HepG2 (cell line): Measurements from ENCODE around the gene CERS6. TPM values are rescaled to one million over a fixed set of nuclear protein-coding genes. Genes with fewer than 3 reads are reported as not detected.

Experiments
- ATAC-seq: fragments of 200-7000 bp; cut with Tn5 transposase; 3 replicates; pipeline ENCODE4 v1.9.1; 2020; ENCODE audit warnings: mild to moderate bottlenecking, moderate library complexity
- BruUV-seq: library from RNA; stranded (reverse); fragments of 400-500 nt; replicated peaks from 2 replicates; lab custom pipeline; 2021; lab: Mats Ljungman, UMichigan
- CTCF ChIA-PET: fragments of 300-600 bp; formaldehyde crosslinking; extraction: SDS; loops from one replicate; lab custom pipeline; 2021; ENCODE audit warnings: low total read pairs, inconsistent platforms, low intra/inter-chr PET ratio; lab: Yijun Ruan, JAX
- POLR2A ChIA-PET: fragments of 350-600 bp; sonication (Branson Sonifier 250); formaldehyde crosslinking; loops from one replicate; lab custom pipeline; 2020; ENCODE audit warnings: antibody characterized with exemption, inconsistent platforms; lab: Yijun Ruan, JAX
- DNase-seq: peaks from one replicate; pipeline ENCODE4 v3.0.0-alpha.2; 2015; ENCODE audit warnings: low spot score
- FAIRE-seq: peaks from 3 replicates; lab custom pipeline; 2011; peaks lifted over from hg19 to GRCh38; lab: Jason Lieb, UNC
- H2AFZ ChIP-seq: one replicate; pipeline ENCODE4 v1.6.1; 2011; ENCODE audit warnings: low read length, inconsistent platforms
- H3K27ac ChIP-seq: fragments of 300-600 bp; 3 replicates; pipeline ENCODE4 v1.8.0; 2011; ENCODE audit warnings: mixed run types, mild to moderate bottlenecking, mixed read lengths, low read length, inconsistent platforms; ENCODE audit not compliant: insufficient read depth; ENCODE audit errors: extremely low read length
- H3K27me3 ChIP-seq, 2 experiments: fragments of 200-600 bp in 1 of 2; 2 replicates in 1 of 2; 3 replicates in 1 of 2; pipeline versions ENCODE4 v1.6.0 to v1.8.0; 2011; ENCODE audit warnings: low read length in 2 of 2, mild to moderate bottlenecking in 2 of 2, moderate library complexity in 2 of 2, inconsistent platforms in 1 of 2; ENCODE audit not compliant: insufficient read depth in 2 of 2, control insufficient read depth in 1 of 2
- H3K36me3 ChIP-seq, 2 experiments: fragments of 200-600 bp in 1 of 2; replicated peaks in 1 of 2; 2 replicates in 1 of 2; 3 replicates in 1 of 2; pipeline versions ENCODE4 v1.5.1 to v1.8.0; 2011; ENCODE audit warnings: low read length in 2 of 2, inconsistent platforms in 1 of 2; ENCODE audit not compliant: insufficient read depth in 2 of 2, control insufficient read depth in 1 of 2
- H3K4me1 ChIP-seq: 2 replicates; pipeline ENCODE4 v1.5.1; 2012; ENCODE audit warnings: low read length, inconsistent platforms; ENCODE audit not compliant: insufficient read depth
- H3K4me2 ChIP-seq: 2 replicates; pipeline ENCODE4 v1.6.0; 2011; ENCODE audit warnings: low read depth, low read length, inconsistent platforms
- H3K4me3 ChIP-seq, 3 experiments: fragments of 200-600 bp in 1 of 3; sonication (generic), shearing (Covaris generic) in 1 of 3; replicated peaks in 1 of 3; 2 replicates each; pipeline ENCODE4 v1.5.1; 2011 to 2016; ENCODE audit warnings: low read length in 3 of 3, inconsistent platforms in 2 of 3, low read depth in 2 of 3, mild to moderate bottlenecking in 2 of 3, control low read depth in 1 of 3, mixed read lengths in 1 of 3; ENCODE audit not compliant: insufficient read depth in 1 of 3
- H3K79me2 ChIP-seq: one replicate; pipeline ENCODE4 v1.6.1; 2011; ENCODE audit warnings: low read length, inconsistent platforms; ENCODE audit not compliant: insufficient read depth
- H3K9ac ChIP-seq: 2 replicates; pipeline ENCODE4 v1.6.0; 2011; ENCODE audit warnings: mild to moderate bottlenecking, low read depth, low read length, inconsistent platforms; ENCODE audit not compliant: insufficient read depth
- H3K9me3 ChIP-seq: 2 replicates; pipeline ENCODE4 v1.5.1; 2012; ENCODE audit warnings: mild to moderate bottlenecking, low read length
- H4K20me1 ChIP-seq: 2 replicates; pipeline ENCODE4 v1.6.0; 2011; ENCODE audit warnings: inconsistent platforms, mild to moderate bottlenecking, low read length, moderate library complexity; ENCODE audit not compliant: insufficient read depth
- MAFF ChIP-seq: IDR thresholded peaks from 2 replicates; pipeline ENCODE4 v1.6.1; 2011; ENCODE audit warnings: low read depth, low read length, improper control_type of control experiment
- MAFK ChIP-seq, 2 experiments: IDR thresholded peaks in 1 of 2; conservative IDR thresholded peaks in 1 of 2; 2 replicates each; pipeline ENCODE4 v1.6.1; 2011; ENCODE audit warnings: improper control_type of control experiment in 2 of 2, low read length in 2 of 2
- NFYC ChIP-seq: IDR thresholded peaks from 2 replicates; pipeline ENCODE4 v1.6.1; 2016; ENCODE audit warnings: missing genetic modification reagents, missing compliant biosample characterization
- SNAPC4 ChIP-seq: sonication (generic); formaldehyde crosslinking; IDR thresholded peaks from 2 replicates; pipeline ENCODE4 v1.4.0; 2020; ENCODE audit warnings: mild to moderate bottlenecking, missing genetic modification reagents
- ZNF142 ChIP-seq: sonication (generic); formaldehyde crosslinking; IDR thresholded peaks from 2 replicates; pipeline ENCODE4 v1.4.0; 2020; ENCODE audit warnings: missing genetic modification reagents
- ZNF160 ChIP-seq: sonication (generic); formaldehyde crosslinking; IDR thresholded peaks from 2 replicates; pipeline ENCODE4 v1.8.0; 2022; ENCODE audit warnings: mild to moderate bottlenecking, inconsistent platforms, missing genetic modification reagents
- WGBS: methylation state at CpG from one replicate; pipeline ENCODE4 v1.1.6; 2017; ENCODE audit warnings: low lambda C conversion rate; 5-methylcytosine and 5-hydroxymethylcytosine counted together
- in situ Hi-C: cut with HindIII; loops from 2 replicates; pipeline ENCODE4 v1.10.0; 2017; ENCODE audit warnings: low pct_unique_long_range_greater_than_20kb; ENCODE audit not compliant: extremely low pct_ligation_motif_present
- intact Hi-C: fragments of 100-400 bp; cut with micrococcal nuclease; formaldehyde crosslinking; loops from one replicate; pipeline ENCODE4 v1.10.0; 2022; ENCODE audit not compliant: unreplicated experiment
- polyA plus RNA-seq, 8 experiments: library from polyadenylated mRNA; depleted of rRNA in 3 of 8; stranded (reverse) in 7 of 8; unstranded in 1 of 8; fragments of >200 nt; fragmentation: Illumina TruSeq in 4 of 8; extraction: Trizol in 4 of 8; gene quantifications; 2 replicates each; pipeline versions ENCODE4 v1.2.1 to v1.2.3, GENCODE V29; 2011 to 2016; ENCODE audit warnings: low read depth in 4 of 8, missing spikeins in 1 of 8, mixed read lengths in 1 of 8; ENCODE audit not compliant: insufficient read depth in 1 of 8
- total RNA-seq, 5 experiments: library from RNA; depleted of rRNA; stranded (reverse); fragments of >200 nt; fragmentation: Illumina TruSeq; extraction: Trizol; gene quantifications; 2 replicates each; pipeline ENCODE4 v1.2.3, GENCODE V29; 2016; ENCODE audit warnings: low read depth in 1 of 5

The CERS6 gene
- total and polyA plus RNA-seq, 2 of the 13 experiments (the other 11 are each of a cell fraction or from before 2014, with no cell fraction given), result 10.1 to 20.3 TPM

- CTCF ChIA-PET, result no interaction called here
- 93% methylated on average over 2 of the region's 2 CpGs for WGBS
These were observed 259.8 kb downstream of the CERS6 start for GRCh38 chr2:168715849-168716248.

More at GRCh38 chr2:168715849-168716248, 259.8 kb downstream of the CERS6 start:
- Histone ChIP-seq H3K27ac (no peak overlapping the region), H3K36me3 (peaks cover 4 to 15% of the 10 kb centered on the region in 2 experiments; a peak in 4 of 5 replicates), H3K4me1 (no peaks in the 10 kb centered on the region), H3K4me3 (no peak overlapping the region), H3K9me3 (no peaks in the 10 kb centered on the region), H4K20me1 (no peaks in the 10 kb centered on the region), H2AFZ (no peak overlapping the region), H3K9ac (no peak overlapping the region), H3K27me3 (no peaks in the 10 kb centered on the region), H3K4me2 (no peak overlapping the region), H3K79me2 (no peaks in the 10 kb centered on the region)
- intact Hi-C loops, result no loop called here
- TF ChIP-seq MAFK (conservative IDR thresholded peaks at IDR 0.05 in 1 of 2, IDR thresholded peaks at IDR 0.05 in 1 of 2; ENCODE audit: low read length in 2 of 2) (peak; percentile 59 to 61), ZNF160 (CRISPR knock-in tag) (no peak), SNAPC4 (CRISPR knock-in tag) (no peak), MAFF (peak; percentile 45; the same call in 1 of the 2 replicates), NFYC (CRISPR knock-in tag) (no peak), ZNF142 (CRISPR knock-in tag) (no peak)
- POLR2A ChIA-PET, result no interaction called here
- DNase-seq, result no peak
- ATAC-seq, result no peak
- FAIRE-seq, result no peak
- no TSS peak for BruUV-seq
- in situ Hi-C loops, result no loop called here
